Activated T-helper 1 cell treated with anti-CD3 and anti-CD28 coated beads, Interleukin-12 subunit alpha, Interleukin-12 subunit beta, Interleukin-2, Interleukin-4 antibody, amounts not matched to agents 30 ng/mL and 10 ng/mL and 1 ng/mL, durations not matched to agents 14 hours and 24 hours and 36 hours (primary cell): Measurements from ENCODE around the gene MPPED2. TPM values are rescaled to one million over a fixed set of nuclear protein-coding genes. Genes with fewer than 3 reads are reported as not detected.

Experiments used
- DNase-seq: peaks from one replicate; pipeline ENCODE4 v3.0.0; 2021; ENCODE audit warnings: low spot score
- H3K27ac Mint-ChIP-seq: one replicate; pipeline ENCODE4 v1.8.0; 2021; ENCODE audit warnings: mild to moderate bottlenecking, mixed read lengths
- H3K27me3 Mint-ChIP-seq: one replicate; pipeline ENCODE4 v1.8.0; 2022; ENCODE audit warnings: mild to moderate bottlenecking, moderate library complexity, mixed read lengths; ENCODE audit not compliant: insufficient read depth
- H3K36me3 Mint-ChIP-seq: one replicate; pipeline ENCODE4 v1.8.0; 2021; ENCODE audit warnings: low read depth, mixed read lengths
- H3K4me1 Mint-ChIP-seq: one replicate; pipeline ENCODE4 v1.8.0; 2021; ENCODE audit warnings: low read depth, mixed read lengths
- H3K4me3 Mint-ChIP-seq: one replicate; pipeline ENCODE4 v1.8.0; 2021; ENCODE audit warnings: mild to moderate bottlenecking, moderate library complexity, mixed read lengths
- H3K9me3 Mint-ChIP-seq: one replicate; pipeline ENCODE4 v1.8.0; 2021; ENCODE audit warnings: mixed read lengths
- intact Hi-C: fragments of 100-400 bp; cut with micrococcal nuclease; formaldehyde crosslinking; loops from one replicate; pipeline ENCODE4 v1.15.1; 2024
- total RNA-seq: library from RNA; stranded (reverse); gene quantifications from 2 replicates; pipeline ENCODE4 v1.2.3, GENCODE V29; 2022

Gene MPPED2
- total RNA-seq, 1 donor from 2014 or later = not detected

DNA sequence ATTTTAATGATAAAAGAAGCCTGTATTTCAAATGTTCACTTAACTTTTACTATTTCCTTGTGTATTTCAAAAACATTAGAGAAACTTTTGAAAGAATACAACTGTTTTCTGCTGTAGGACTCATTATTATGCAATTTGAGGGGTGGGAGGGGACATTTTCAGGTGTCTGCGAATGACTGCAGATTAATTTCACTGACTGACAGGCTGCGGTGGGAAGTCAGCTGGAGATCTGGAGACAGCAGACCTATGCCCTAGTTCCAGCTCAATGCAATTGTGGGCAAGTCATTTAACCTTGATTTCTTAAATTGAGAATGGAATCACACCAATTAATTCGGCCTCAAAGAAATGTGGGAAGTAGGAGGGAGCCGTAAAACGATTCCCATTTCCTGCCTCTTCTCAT lies 134.5 kb downstream of the MPPED2 start:
- H3K36me3 Mint-ChIP-seq = no peaks in the 10 kb centered on the region
- H3K9me3 Mint-ChIP-seq = no peaks in the 10 kb centered on the region
- no peak overlapping the region for H3K27ac Mint-ChIP-seq
- DNase-seq = no peak
- H3K27me3 Mint-ChIP-seq = no peaks in the 10 kb centered on the region
- H3K4me1 Mint-ChIP-seq = no peaks in the 10 kb centered on the region
- intact Hi-C loops = no loop called here
- H3K4me3 Mint-ChIP-seq = no peak overlapping the region

DNA sequence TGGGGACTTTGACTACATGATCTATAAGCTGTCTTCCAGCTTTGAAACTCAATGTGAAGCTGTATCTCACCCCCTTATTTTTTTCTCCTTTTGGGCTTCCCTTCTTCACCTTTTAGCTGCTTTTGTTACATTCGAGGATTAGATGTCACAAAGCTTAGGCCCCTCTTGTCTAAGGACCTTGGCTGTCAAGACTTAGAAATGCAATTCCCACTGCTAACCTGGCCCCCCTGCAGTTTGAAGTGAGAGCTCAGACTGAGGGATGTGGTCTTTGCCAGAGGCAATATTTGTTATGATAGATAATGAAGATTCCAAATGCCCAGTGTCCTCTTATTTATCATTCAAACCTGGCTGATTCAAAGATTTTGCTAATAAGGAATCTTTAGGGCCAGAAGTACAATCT lies 135.0 kb downstream of the MPPED2 start:
- Mint-ChIP-seq H3K4me3 (no peak overlapping the region), H3K36me3 (no peaks in the 10 kb centered on the region), H3K27me3 (no peaks in the 10 kb centered on the region), H3K27ac (no peak overlapping the region), H3K4me1 (no peaks in the 10 kb centered on the region), H3K9me3 (no peaks in the 10 kb centered on the region)
- intact Hi-C loops = no loop called here
- DNase-seq = no peak

DNA sequence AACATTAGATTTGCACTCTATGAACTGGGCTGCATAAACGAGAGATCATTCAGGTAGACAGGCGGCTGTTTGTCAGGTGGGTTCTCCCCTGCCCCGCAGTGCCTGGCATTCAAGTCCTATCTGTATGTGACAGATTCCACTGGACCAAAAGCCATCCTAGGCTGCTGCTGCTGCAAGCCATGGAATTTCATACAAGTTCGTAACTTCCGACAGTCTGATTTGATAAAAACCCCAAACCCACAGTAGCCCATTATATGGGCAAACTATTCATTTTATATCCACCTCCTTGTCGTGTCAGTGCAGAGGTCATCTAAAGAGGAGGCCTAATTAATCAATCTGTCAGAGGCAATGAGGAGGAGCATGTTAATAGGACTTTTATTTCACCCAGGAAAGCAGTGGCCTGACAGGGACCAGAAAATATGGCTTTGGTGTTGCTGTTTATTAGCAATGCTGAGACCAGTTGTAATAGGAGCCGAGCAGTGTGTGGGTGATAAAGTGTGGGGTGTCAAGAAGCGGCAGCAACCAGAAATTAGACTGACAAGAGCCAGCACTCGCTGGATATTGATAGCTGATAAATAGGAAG lies 139.0 kb downstream of the MPPED2 start:
- no peaks in the 10 kb centered on the region for H3K36me3 Mint-ChIP-seq

DNA sequence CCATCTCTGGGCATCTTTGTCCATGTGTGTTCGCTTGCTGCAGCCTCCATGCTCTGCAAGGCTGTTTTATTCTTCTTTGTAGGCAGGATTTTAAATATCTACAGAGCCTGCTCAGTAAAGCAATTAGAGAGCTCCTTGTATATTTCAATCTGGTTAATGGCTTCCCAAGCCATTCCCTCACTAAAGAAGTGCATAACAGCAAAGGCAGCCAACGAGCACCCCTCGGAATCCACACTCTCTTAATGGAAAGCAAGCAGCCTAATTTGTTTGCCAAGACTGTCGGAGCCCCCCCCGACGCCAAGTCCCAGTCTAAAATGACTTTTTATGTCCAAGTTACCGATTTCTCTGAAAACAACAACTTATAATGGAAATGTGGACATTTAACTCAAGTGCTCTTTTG lies 139.6 kb downstream of the MPPED2 start:
- Mint-ChIP-seq H3K9me3 (no peaks in the 10 kb centered on the region), H3K27ac (no peak overlapping the region), H3K4me1 (no peaks in the 10 kb centered on the region), H3K4me3 (no peak overlapping the region), H3K27me3 (peaks cover 1% of the 10 kb centered on the region), H3K36me3 (no peaks in the 10 kb centered on the region)
- intact Hi-C loops = no loop called here
- DNase-seq = no peak

More for the DNA sequence above, 139.0 kb downstream of the MPPED2 start:
- intact Hi-C loops = no loop called here
- H3K4me1 Mint-ChIP-seq = no peaks in the 10 kb centered on the region
- H3K9me3 Mint-ChIP-seq = no peaks in the 10 kb centered on the region
- H3K27ac Mint-ChIP-seq = no peak overlapping the region
- no peak for DNase-seq
- no peak overlapping the region for H3K4me3 Mint-ChIP-seq
- no peaks in the 10 kb centered on the region for H3K27me3 Mint-ChIP-seq

DNA sequence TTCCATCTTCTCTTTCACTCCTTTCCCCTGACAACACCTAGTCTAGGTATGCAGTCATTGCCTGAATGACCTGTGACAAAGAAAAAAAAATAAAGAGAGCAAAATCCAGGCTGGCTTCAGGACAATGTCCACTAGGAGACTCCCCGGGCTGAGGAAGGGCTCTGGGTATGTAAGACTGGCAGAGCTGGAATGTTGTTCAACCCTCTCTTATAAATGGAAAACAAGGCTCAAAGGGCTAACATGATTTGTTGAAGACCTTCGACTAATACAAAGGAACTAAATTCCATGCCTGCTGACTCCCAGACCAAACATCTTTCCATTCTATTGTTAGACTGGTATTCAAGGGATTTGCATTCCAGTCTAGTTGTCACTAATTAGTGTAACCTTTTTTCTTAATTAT lies 141.1 kb downstream of the MPPED2 start:
- Mint-ChIP-seq H3K27ac (no peak overlapping the region), H3K4me3 (no peak overlapping the region), H3K27me3 (peaks cover 1% of the 10 kb centered on the region), H3K9me3 (no peaks in the 10 kb centered on the region), H3K36me3 (no peaks in the 10 kb centered on the region), H3K4me1 (no peaks in the 10 kb centered on the region)
- DNase-seq = no peak
- intact Hi-C loops = no loop called here

DNA sequence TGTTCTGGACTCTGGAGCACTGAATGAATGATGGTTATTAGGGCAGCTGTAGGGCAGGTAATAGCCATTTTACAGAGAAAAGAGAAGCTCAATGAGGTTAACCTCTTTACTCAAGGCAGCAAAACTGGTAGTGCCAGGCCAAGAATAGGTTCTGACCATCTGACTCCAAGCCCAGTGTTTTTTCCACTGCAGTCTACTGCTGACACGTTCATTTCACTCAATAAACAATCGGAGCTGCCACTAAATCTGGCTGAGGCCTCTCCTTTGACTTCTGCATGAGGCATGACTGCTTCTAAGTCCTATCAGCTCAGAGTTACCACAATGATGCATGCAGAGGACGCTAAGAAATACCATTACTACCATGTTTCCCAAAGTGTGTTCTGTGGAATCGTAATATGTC lies 145.6 kb downstream of the MPPED2 start:
- no peak for DNase-seq
- no peak overlapping the region for H3K27ac Mint-ChIP-seq
- H3K27me3 Mint-ChIP-seq = peaks cover 4% of the 10 kb centered on the region
- H3K4me3 Mint-ChIP-seq = no peak overlapping the region
- no peaks in the 10 kb centered on the region for H3K9me3 Mint-ChIP-seq
- H3K36me3 Mint-ChIP-seq = no peaks in the 10 kb centered on the region
- intact Hi-C loops = loop anchor here (5.0 kb wide), 1 partner anchor 52 kb away; no protein-coding TSS in a partner anchor
- no peaks in the 10 kb centered on the region for H3K4me1 Mint-ChIP-seq

DNA sequence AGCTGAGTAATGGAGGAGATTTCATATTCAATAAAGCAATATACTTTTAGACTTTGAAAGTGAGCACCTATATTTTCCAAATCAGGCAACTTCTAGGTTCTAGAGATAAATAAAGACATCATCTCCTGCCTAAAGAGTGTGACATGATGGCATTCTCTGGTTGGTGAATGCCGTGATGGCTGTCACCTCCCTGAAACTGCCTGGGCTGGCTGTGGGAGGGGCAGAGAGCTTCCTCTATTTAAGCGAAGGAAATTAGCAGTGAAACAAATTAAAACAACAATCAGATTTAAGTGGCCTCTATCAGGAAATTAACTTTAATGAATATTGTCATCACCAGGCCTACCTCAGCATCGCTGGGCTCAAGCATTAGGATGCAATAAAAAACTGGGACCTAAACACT lies 149.4 kb downstream of the MPPED2 start:
- no peaks in the 10 kb centered on the region for H3K36me3 Mint-ChIP-seq
- no peak for DNase-seq
- peaks cover 4% of the 10 kb centered on the region for H3K27me3 Mint-ChIP-seq
- H3K27ac Mint-ChIP-seq = no peak overlapping the region
- H3K9me3 Mint-ChIP-seq = no peaks in the 10 kb centered on the region
- no peaks in the 10 kb centered on the region for H3K4me1 Mint-ChIP-seq
- intact Hi-C loops = no loop called here
- no peak overlapping the region for H3K4me3 Mint-ChIP-seq

DNA sequence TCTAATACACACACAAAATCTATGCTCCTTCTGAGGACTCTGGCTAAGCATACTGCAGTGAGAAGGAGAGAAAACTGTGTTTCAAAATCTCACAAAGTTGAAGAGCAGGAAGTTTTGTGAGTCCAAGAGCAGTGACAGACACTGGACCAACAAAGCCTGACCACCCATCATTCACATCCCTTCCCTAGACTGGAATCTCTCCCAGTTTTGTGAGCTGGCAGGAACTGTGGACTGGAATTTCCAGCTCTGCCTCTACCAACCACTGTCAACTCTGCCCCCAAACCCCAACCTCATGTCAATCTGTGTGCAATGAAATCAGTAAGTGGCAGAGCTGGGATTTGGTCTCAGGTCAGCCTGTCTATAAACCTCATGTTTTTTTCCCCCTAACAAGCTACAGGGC lies 150.7 kb downstream of the MPPED2 start:
- H3K27me3 Mint-ChIP-seq = peaks cover 3% of the 10 kb centered on the region
- H3K4me1 Mint-ChIP-seq = no peaks in the 10 kb centered on the region
- DNase-seq = no peak
- intact Hi-C loops = no loop called here
- H3K36me3 Mint-ChIP-seq = no peaks in the 10 kb centered on the region
- H3K4me3 Mint-ChIP-seq = no peak overlapping the region
- no peaks in the 10 kb centered on the region for H3K9me3 Mint-ChIP-seq
- H3K27ac Mint-ChIP-seq = no peak overlapping the region

DNA sequence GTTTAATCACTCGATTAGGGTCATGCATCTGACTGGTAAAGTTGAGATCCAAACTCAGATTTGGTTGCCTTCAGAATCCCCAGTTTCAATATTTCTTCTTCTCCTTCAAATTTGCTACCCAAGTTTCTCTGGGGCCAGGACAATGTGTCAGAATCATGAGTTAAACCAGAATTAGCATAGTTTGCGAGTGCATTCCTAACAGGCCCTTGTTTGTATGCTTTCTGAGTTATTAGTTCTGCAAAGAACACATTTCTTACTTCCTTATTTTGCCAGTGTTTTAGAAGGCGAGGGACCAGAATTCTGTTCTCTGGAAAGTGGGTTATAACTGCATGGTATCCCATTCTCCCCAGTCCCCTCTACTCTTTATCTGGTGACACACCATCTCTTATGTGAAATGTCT lies 151.3 kb downstream of the MPPED2 start:
- no peak overlapping the region for H3K4me3 Mint-ChIP-seq
- H3K27me3 Mint-ChIP-seq = peaks cover 3% of the 10 kb centered on the region
- no peaks in the 10 kb centered on the region for H3K9me3 Mint-ChIP-seq
- intact Hi-C loops = no loop called here
- H3K36me3 Mint-ChIP-seq = no peaks in the 10 kb centered on the region
- no peak overlapping the region for H3K27ac Mint-ChIP-seq
- no peaks in the 10 kb centered on the region for H3K4me1 Mint-ChIP-seq
- DNase-seq = no peak

DNA sequence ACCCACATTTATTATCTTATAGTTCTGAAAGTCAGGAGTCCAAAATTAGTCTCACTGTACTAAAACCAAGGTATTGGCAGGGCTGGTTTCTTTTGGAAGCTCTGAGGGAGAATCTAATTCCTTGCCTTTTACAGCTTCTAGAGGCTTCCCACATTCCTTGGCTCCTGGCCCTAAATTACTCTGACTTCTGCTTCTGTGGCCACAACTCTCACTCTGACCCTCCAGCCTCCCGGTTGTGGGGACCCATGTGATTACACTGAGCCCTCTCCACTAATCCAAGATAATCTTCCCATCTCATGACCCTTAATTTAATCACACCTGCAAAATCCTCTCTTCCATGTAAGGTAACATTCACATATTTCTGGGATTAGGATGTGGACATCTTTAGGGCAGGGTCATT lies 152.3 kb downstream of the MPPED2 start:
- no peak overlapping the region for H3K27ac Mint-ChIP-seq
- no peaks in the 10 kb centered on the region for H3K9me3 Mint-ChIP-seq
- no peak overlapping the region for H3K4me3 Mint-ChIP-seq
- DNase-seq = no peak
- no peaks in the 10 kb centered on the region for H3K36me3 Mint-ChIP-seq
- H3K4me1 Mint-ChIP-seq = no peaks in the 10 kb centered on the region
- intact Hi-C loops = no loop called here
- H3K27me3 Mint-ChIP-seq = peaks cover 3% of the 10 kb centered on the region

DNA sequence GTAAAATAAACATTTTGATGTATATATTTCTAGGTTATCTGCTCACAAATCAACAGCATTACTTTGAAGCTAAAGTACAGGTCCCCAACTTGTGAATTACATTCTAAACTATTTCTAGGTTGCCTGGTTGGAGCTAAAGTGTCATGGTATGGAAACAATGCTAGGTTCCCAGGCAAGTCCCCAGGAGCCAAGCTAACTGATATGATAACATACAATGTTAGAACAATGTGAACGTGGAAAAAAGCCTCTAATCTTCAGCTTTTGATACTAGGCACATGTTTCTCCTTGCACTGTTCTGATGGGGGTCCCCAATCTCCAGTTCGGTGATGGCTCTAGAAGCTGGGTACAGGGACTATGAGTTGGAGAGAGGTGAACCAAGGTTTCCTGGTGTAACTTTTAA lies 153.4 kb downstream of the MPPED2 start:
- Mint-ChIP-seq H3K27me3 (peaks cover 3% of the 10 kb centered on the region), H3K27ac (no peak overlapping the region), H3K9me3 (no peaks in the 10 kb centered on the region), H3K4me1 (no peaks in the 10 kb centered on the region), H3K4me3 (no peak overlapping the region), H3K36me3 (no peaks in the 10 kb centered on the region)
- intact Hi-C loops = no loop called here
- no peak for DNase-seq

DNA sequence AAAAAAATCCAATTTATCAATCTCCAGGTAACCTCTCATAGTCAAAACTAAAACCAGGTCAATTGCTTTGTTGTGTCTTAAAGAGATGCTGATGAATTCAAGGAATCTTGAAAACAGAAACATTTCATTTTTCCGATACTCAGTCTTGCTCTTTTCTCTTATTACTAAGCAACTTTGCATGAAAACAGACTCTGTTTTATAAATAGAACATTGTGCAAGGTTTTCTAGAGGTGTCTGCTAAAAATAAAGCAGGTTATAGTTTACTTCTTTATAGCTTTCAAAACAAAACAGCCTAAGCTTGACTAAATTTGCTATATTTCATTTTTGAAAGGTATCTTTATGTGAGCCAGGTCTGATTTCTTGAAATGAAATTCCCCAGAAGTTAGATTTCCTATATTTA lies 154.0 kb downstream of the MPPED2 start:
- Mint-ChIP-seq H3K27me3 (no peaks in the 10 kb centered on the region), H3K9me3 (no peaks in the 10 kb centered on the region), H3K4me1 (no peaks in the 10 kb centered on the region), H3K36me3 (no peaks in the 10 kb centered on the region), H3K27ac (no peak overlapping the region), H3K4me3 (no peak overlapping the region)
- intact Hi-C loops = no loop called here
- no peak for DNase-seq

DNA sequence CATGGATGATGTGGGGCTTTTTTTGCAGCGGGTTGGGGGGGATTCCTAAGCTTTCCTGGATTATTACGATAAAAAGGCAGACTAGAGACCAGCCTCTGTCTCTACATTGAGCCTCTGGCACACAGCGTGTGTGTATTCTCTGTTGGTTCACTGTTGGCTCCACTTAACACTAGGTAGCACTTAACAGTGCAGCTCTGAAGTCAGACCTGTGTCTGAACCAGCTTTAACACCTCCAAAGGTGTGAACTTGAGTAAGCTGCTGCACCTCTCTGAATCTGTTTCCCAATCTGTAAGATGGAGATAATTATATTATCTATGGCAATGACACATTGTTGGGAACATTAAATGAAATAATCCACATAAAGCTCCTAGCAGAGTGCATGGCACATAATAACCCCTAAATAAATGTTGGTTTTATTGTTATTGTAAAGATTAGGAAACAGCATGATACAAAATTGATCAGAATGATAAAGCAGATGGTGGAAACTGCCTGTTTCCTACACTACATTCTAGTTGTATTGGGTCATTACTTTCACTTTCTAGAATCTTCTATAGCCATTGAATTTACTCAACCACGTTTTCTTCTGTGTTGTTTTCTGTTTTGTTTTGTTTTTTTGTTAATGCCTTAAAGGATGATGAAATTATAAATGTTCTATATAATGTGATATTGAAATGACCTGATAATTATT lies 154.9 kb downstream of the MPPED2 start:
- Mint-ChIP-seq H3K4me3 (no peak overlapping the region), H3K9me3 (no peaks in the 10 kb centered on the region), H3K36me3 (no peaks in the 10 kb centered on the region), H3K27ac (no peak overlapping the region), H3K4me1 (no peaks in the 10 kb centered on the region), H3K27me3 (no peaks in the 10 kb centered on the region)
- DNase-seq = no peak
- intact Hi-C loops = no loop called here

DNA sequence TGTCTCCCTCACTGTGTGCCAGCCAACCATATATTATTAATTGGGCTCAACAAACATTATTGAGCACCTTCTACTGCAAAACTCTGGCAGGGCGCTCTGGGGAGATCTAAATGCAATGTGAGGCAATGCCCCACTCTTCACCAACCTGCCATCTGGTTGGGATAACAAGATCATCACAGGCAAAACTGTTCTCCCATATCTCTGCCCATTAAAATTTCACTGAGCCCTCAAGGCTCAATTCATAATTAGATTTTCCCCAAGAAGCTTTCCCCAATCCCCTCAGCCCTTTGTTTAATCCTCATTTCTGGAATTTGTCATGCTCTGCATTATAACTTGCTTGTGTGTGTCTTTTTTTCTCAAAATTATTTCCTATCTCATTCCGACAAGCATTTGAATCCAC lies 156.6 kb downstream of the MPPED2 start:
- DNase-seq = no peak
- intact Hi-C loops = no loop called here
- H3K36me3 Mint-ChIP-seq = no peaks in the 10 kb centered on the region
- no peaks in the 10 kb centered on the region for H3K9me3 Mint-ChIP-seq
- no peak overlapping the region for H3K4me3 Mint-ChIP-seq
- H3K4me1 Mint-ChIP-seq = no peaks in the 10 kb centered on the region
- H3K27me3 Mint-ChIP-seq = no peaks in the 10 kb centered on the region
- H3K27ac Mint-ChIP-seq = no peak overlapping the region
